Chondrocyte (in vitro differentiated cells): ENCODE measurements around the gene CSNK1G2. TPM values are rescaled to one million over a fixed set of nuclear protein-coding genes. Genes with fewer than 3 reads are reported as not detected.

Experiments
- DNase-seq: peaks from one replicate; pipeline ENCODE4 v3.0.0; 2021; ENCODE audit warnings: mixed read lengths, low spot score
- H3K27ac Mint-ChIP-seq: one replicate; pipeline ENCODE4 v1.8.0; 2021; ENCODE audit warnings: mild to moderate bottlenecking, moderate library complexity, mixed read lengths; ENCODE audit not compliant: unreplicated experiment
- H3K27me3 Mint-ChIP-seq: 2 replicates; pipeline ENCODE4 v1.8.0; 2021; ENCODE audit warnings: low read depth, mixed read lengths
- H3K36me3 Mint-ChIP-seq: 2 replicates; pipeline ENCODE4 v1.8.0; 2021; ENCODE audit warnings: low read depth, mixed read lengths
- H3K4me1 Mint-ChIP-seq: 2 replicates; pipeline ENCODE4 v1.8.0; 2021; ENCODE audit warnings: low read depth, mild to moderate bottlenecking, mixed read lengths
- H3K4me3 Mint-ChIP-seq: one replicate; pipeline ENCODE4 v1.8.0; 2021; ENCODE audit warnings: mild to moderate bottlenecking, moderate library complexity, mixed read lengths; ENCODE audit not compliant: unreplicated experiment
- H3K9me3 Mint-ChIP-seq: 2 replicates; pipeline ENCODE4 v1.8.0; 2021; ENCODE audit warnings: low read depth, mixed read lengths
- total RNA-seq: library from RNA; stranded (reverse); gene quantifications from 3 replicates; pipeline ENCODE4 v1.2.1, GENCODE V29; 2021
- TF ChIP-seq, protein P1 (sequence below): fragments of 200-600 bp; sonication (generic); IDR thresholded peaks from 2 replicates; pipeline ENCODE4 v1.5.0; 2021; ENCODE audit warnings: antibody characterized with exemption, mild to moderate bottlenecking, moderate library complexity

The CSNK1G2 gene
- total RNA-seq, 1 donor from 2014 or later = 58.9 TPM

DNA sequence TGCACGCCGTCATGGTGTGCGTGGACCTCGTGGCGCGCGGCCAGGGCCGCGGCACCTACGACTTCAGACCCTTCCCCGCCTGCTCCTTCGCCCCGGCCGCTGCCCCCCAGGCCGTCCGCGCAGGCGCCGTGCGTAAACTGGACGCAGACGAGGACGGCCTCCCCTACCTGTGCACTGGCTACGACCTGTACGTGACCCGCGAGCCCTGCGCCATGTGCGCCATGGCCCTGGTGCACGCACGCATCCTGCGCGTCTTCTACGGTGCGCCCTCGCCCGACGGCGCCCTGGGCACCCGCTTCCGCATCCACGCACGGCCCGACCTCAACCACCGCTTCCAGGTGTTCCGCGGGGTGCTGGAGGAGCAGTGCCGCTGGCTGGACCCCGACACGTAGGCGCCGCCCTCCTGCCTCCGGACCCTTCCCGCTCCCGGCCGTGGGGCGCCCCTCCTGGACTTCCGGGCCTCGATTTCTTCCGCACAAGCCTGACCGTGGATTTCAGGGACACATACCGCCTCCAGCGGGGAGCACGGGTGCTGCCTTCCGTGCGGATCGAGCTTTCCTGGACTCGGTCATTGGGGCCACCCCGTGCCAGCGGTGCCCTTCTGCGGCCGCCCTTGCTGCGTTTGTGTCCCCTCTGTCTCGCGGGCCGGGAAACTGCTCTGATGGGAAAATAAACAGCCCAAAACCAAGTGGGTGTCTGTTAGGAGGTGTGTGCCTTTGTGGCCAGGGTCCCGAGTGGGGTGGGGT, 28.0 kb upstream of the CSNK1G2 start:
- TF ChIP-seq, protein P1, sequence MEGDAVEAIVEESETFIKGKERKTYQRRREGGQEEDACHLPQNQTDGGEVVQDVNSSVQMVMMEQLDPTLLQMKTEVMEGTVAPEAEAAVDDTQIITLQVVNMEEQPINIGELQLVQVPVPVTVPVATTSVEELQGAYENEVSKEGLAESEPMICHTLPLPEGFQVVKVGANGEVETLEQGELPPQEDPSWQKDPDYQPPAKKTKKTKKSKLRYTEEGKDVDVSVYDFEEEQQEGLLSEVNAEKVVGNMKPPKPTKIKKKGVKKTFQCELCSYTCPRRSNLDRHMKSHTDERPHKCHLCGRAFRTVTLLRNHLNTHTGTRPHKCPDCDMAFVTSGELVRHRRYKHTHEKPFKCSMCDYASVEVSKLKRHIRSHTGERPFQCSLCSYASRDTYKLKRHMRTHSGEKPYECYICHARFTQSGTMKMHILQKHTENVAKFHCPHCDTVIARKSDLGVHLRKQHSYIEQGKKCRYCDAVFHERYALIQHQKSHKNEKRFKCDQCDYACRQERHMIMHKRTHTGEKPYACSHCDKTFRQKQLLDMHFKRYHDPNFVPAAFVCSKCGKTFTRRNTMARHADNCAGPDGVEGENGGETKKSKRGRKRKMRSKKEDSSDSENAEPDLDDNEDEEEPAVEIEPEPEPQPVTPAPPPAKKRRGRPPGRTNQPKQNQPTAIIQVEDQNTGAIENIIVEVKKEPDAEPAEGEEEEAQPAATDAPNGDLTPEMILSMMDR = no peak
- no peaks in the 10 kb centered on the region for H3K9me3 Mint-ChIP-seq
- no peaks in the 10 kb centered on the region for H3K27me3 Mint-ChIP-seq
- peaks cover under 1% of the 10 kb centered on the region for H3K36me3 Mint-ChIP-seq
- no peak for DNase-seq
- H3K4me3 Mint-ChIP-seq = no peak overlapping the region
- H3K27ac Mint-ChIP-seq = no peak overlapping the region
- peaks cover 18% of the 10 kb centered on the region for H3K4me1 Mint-ChIP-seq

DNA sequence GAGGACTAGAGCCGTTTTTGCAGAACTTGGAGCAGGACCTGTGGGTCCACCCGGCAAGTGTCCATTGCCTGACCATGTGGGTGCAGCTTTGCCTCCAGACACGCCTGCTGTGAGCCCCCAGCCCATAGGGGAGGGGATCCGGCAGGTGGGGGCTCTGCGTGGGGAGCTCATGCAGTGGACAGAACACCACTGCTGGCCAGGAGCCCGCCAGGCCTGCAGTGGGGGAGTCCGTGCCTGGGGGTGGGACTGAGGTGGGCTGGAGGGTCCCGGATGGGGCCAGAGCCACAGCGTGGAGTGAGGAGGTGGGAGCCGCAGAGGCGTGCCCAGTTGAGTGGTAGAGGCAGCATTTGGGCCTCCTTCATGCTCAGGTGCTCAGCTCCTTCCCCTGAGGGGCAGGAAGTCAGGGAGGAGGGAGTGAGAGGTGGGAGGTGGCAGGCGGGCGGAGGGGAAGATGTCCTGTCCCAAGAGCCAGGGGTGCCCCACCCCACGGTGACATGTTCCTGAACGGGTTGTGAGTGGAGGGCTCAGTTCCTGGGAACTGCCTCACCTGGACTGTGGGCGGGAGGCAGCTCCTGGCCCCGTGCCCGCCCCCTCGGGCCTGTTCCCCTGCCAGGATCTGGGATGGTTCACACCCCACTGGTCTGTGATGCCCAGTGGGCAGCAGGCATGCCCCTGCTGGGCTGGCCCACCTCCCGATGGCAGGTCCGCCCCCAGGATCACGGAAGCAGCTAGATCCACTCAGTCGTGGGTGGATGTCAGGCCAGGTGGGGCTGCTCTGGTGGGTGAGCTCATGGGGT, 27.0 kb upstream of the CSNK1G2 start:
- no peaks in the 10 kb centered on the region for H3K9me3 Mint-ChIP-seq
- H3K4me3 Mint-ChIP-seq = no peak overlapping the region
- no peaks in the 10 kb centered on the region for H3K27me3 Mint-ChIP-seq
- TF ChIP-seq, protein P1 = no peak
- H3K27ac Mint-ChIP-seq = no peak overlapping the region
- no peak for DNase-seq
- H3K36me3 Mint-ChIP-seq = peaks cover 4% of the 10 kb centered on the region
- peaks cover 13% of the 10 kb centered on the region for H3K4me1 Mint-ChIP-seq

DNA sequence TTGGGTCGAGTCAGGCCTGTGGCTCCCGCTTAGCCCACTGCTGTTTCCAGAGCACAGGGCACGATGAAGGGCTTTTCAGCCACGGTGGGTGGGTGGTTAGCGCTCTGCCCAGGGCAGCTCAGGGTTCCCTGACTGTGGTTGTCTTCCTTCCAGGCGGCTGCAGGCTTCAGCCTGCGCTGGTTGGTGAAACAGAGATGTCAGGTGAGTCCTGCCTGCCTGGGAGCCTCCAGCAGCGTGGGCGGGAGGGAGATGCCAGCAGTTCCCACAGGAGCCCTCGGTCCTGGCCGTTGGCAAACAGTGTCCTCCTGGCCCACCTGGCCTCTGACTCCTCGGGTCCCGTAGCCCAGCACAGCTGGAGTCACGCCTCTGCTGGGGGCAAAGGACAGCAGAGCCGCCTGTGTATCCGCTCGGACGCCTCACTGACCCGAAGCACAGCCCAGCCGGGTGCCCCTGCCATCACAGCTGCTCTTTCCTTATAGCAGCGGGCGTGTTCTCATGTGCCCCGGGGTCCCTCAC, 26.1 kb upstream of the CSNK1G2 start:
- Mint-ChIP-seq H3K27me3 (no peaks in the 10 kb centered on the region), H3K36me3 (peaks cover 4% of the 10 kb centered on the region), H3K4me1 (peaks cover 5% of the 10 kb centered on the region), H3K4me3 (no peak overlapping the region), H3K27ac (no peak overlapping the region), H3K9me3 (no peaks in the 10 kb centered on the region)
- no peak for DNase-seq
- TF ChIP-seq, protein P1 = no peak

DNA sequence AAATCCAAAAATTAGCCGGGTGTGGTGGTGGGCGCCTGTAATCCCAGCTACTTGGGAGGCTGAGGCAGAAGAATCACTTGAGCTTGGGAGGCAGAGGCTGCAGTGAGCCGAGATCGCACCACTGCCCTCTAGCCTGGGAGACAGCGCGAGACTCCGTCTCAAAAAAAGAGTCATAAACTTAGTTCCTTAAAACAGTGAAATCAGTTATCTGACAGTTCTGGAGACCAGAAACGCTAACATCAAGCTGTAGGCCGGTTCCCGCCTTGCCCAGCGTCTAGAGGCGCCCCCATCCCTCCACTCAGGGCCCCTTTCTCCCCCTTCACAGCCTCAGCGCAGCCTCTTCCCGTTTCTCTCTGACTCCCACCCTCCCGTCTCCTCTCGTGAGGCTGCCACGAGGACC, 23.8 kb upstream of the CSNK1G2 start:
- Mint-ChIP-seq H3K27ac (no peak overlapping the region), H3K4me3 (no peak overlapping the region), H3K36me3 (peaks cover 7% of the 10 kb centered on the region), H3K27me3 (no peaks in the 10 kb centered on the region), H3K9me3 (no peaks in the 10 kb centered on the region), H3K4me1 (no peaks in the 10 kb centered on the region)
- TF ChIP-seq, protein P1 = no peak
- DNase-seq = no peak

- Mint-ChIP-seq H3K27me3 (no peaks in the 10 kb centered on the region), H3K9me3 (no peaks in the 10 kb centered on the region), H3K27ac (no peak overlapping the region), H3K4me3 (no peak overlapping the region), H3K36me3 (peaks cover 8% of the 10 kb centered on the region), H3K4me1 (no peaks in the 10 kb centered on the region)
- TF ChIP-seq, protein P1 = no peak
- DNase-seq = peak; percentile 91
Observed at GRCh38 chr19:1917926-1918325, 23.0 kb upstream of the CSNK1G2 start.
